WTC11 (cell line): ENCODE data around the gene KLF11. TPM values are rescaled to one million over a fixed set of nuclear protein-coding genes. Genes with fewer than 3 reads are reported as not detected.
A peak's percentile ranks its signal among the peaks of the same experiment; 100 is the strongest.

ENCODE experiments used
- ATAC-seq: fragments of 200-7000 bp; cut with Tn5 transposase; 2 replicates; pipeline ENCODE4 v1.10.0; 2021; ENCODE audit warnings: mild to moderate bottlenecking, moderate library complexity
- CTCF ChIA-PET: fragments of 300-600 bp; sonication (Branson Sonifier 250); formaldehyde crosslinking; loops from one replicate; lab custom pipeline; 2021; ENCODE audit warnings: antibody characterized with exemption; lab: Charles Lee
- POLR2A ChIA-PET: fragments of 350-600 bp; sonication (Branson Sonifier 250); formaldehyde crosslinking; loops from one replicate; lab custom pipeline; 2021; ENCODE audit warnings: antibody characterized with exemption; lab: Charles Lee
- DNase-seq: peaks from one replicate; pipeline ENCODE4 v3.0.0; 2021; ENCODE audit warnings: low spot score
- H3K27ac Mint-ChIP-seq: 2 replicates; pipeline ENCODE4 v1.8.0; 2021; ENCODE audit warnings: mixed read lengths
- H3K27me3 Mint-ChIP-seq: 2 replicates; pipeline ENCODE4 v1.8.0; 2021; ENCODE audit warnings: low read depth, mild to moderate bottlenecking, moderate library complexity, mixed read lengths
- H3K36me3 Mint-ChIP-seq: 2 replicates; pipeline ENCODE4 v1.8.0; 2021; ENCODE audit warnings: mixed read lengths
- H3K4me1 Mint-ChIP-seq: 2 replicates; pipeline ENCODE4 v1.8.0; 2022; ENCODE audit warnings: mixed read lengths
- H3K4me3 Mint-ChIP-seq: 2 replicates; pipeline ENCODE4 v1.8.0; 2021; ENCODE audit warnings: mild to moderate bottlenecking, moderate library complexity, mixed read lengths
- H3K9me3 Mint-ChIP-seq: 2 replicates; pipeline ENCODE4 v1.8.0; 2021; ENCODE audit warnings: mixed read lengths
- ELF4 ChIP-seq: sonication (generic); formaldehyde crosslinking; IDR thresholded peaks from 2 replicates; pipeline ENCODE4 v1.8.1; 2022; ENCODE audit warnings: low read depth, mild to moderate bottlenecking, moderate library complexity, missing genetic modification reagents
- FOXJ3 ChIP-seq: sonication (generic); formaldehyde crosslinking; IDR thresholded peaks from 2 replicates; pipeline ENCODE4 v1.9.0; 2021; ENCODE audit warnings: missing genetic modification reagents, mild to moderate bottlenecking, borderline replicate concordance
- FOXP1 ChIP-seq: sonication (generic); formaldehyde crosslinking; IDR thresholded peaks from 2 replicates; pipeline ENCODE4 v1.8.0; 2022; ENCODE audit warnings: missing genetic modification reagents, mild to moderate bottlenecking, moderate library complexity, borderline replicate concordance
- GABPB1 ChIP-seq: sonication (generic); formaldehyde crosslinking; IDR thresholded peaks from 2 replicates; pipeline ENCODE4 v1.8.1; 2023; ENCODE audit warnings: mild to moderate bottlenecking, missing genetic modification reagents
- GTF2I ChIP-seq: fragments of 250-450 bp; sonication (Bioruptor Pico); conservative IDR thresholded peaks from 2 replicates; pipeline ENCODE4 v1.4.0; 2021; ENCODE audit warnings: mild to moderate bottlenecking
- HMGA2 ChIP-seq: fragments of 250-450 bp; sonication (Bioruptor Pico); IDR thresholded peaks from 2 replicates; pipeline ENCODE4 v1.4.0; 2021; ENCODE audit warnings: mild to moderate bottlenecking, moderate library complexity
- IRF2 ChIP-seq: sonication (generic); formaldehyde crosslinking; IDR thresholded peaks from 2 replicates; pipeline ENCODE4 v1.8.0; 2022; ENCODE audit warnings: low read depth, missing genetic modification reagents, borderline replicate concordance
- JAZF1 ChIP-seq: fragments of 250-450 bp; sonication (Bioruptor Pico); IDR thresholded peaks from 2 replicates; pipeline ENCODE4 v1.9.0; 2021; ENCODE audit warnings: moderate library complexity, mild to moderate bottlenecking, inconsistent platforms
- JUN ChIP-seq: sonication (generic); formaldehyde crosslinking; IDR thresholded peaks from 2 replicates; pipeline ENCODE4 v1.8.0; 2023; ENCODE audit warnings: mild to moderate bottlenecking, missing genetic modification reagents
- MYBL2 ChIP-seq: sonication (generic); formaldehyde crosslinking; IDR thresholded peaks from 2 replicates; pipeline ENCODE4 v1.8.1; 2023; ENCODE audit warnings: mild to moderate bottlenecking, moderate library complexity, missing genetic modification reagents
- NR1H2 ChIP-seq: sonication (generic); formaldehyde crosslinking; IDR thresholded peaks from 2 replicates; pipeline ENCODE4 v1.9.0; 2021; ENCODE audit warnings: mild to moderate bottlenecking, moderate library complexity, missing genetic modification reagents
- TP53 ChIP-seq: sonication (generic); formaldehyde crosslinking; IDR thresholded peaks from 2 replicates; pipeline ENCODE4 v1.8.1; 2023; ENCODE audit warnings: mild to moderate bottlenecking, missing genetic modification reagents
- ZNF138 ChIP-seq: sonication (generic); formaldehyde crosslinking; conservative IDR thresholded peaks from 2 replicates; pipeline ENCODE4 v1.8.1; 2022; ENCODE audit warnings: mild to moderate bottlenecking, moderate library complexity, missing genetic modification reagents
- ZNF671 ChIP-seq: fragments of 250-450 bp; sonication (Bioruptor Pico); IDR thresholded peaks from 2 replicates; pipeline ENCODE4 v1.8.0; 2021; ENCODE audit warnings: mild to moderate bottlenecking
- total RNA-seq: library from RNA; stranded (reverse); gene quantifications from 3 replicates; pipeline ENCODE4 v1.2.3, GENCODE V29; 2021
- TF ChIP-seq, protein P1 (sequence below): sonication (generic); formaldehyde crosslinking; IDR thresholded peaks from 2 replicates; pipeline ENCODE4 v1.8.0; 2022; ENCODE audit warnings: missing genetic modification reagents
- TF ChIP-seq, protein P2 (sequence below): sonication (generic); formaldehyde crosslinking; IDR thresholded peaks from 2 replicates; pipeline ENCODE4 v1.8.0; 2023; ENCODE audit warnings: missing genetic modification reagents, mild to moderate bottlenecking, borderline replicate concordance
- TF ChIP-seq, protein P3 (sequence below): sonication (generic); formaldehyde crosslinking; IDR thresholded peaks from 2 replicates; pipeline ENCODE4 v1.8.1; 2023; ENCODE audit warnings: mild to moderate bottlenecking, missing genetic modification reagents, moderate library complexity
- TF ChIP-seq, protein P4 (sequence below): sonication (generic); formaldehyde crosslinking; IDR thresholded peaks from 2 replicates; pipeline ENCODE4 v1.8.1; 2023; ENCODE audit warnings: mild to moderate bottlenecking, moderate library complexity, missing genetic modification reagents
- TF ChIP-seq, protein P5 (sequence below): fragments of 250-450 bp; sonication (Bioruptor Pico); IDR thresholded peaks from 2 replicates; pipeline ENCODE4 v1.9.0; 2021; ENCODE audit warnings: moderate library complexity, mild to moderate bottlenecking, inconsistent platforms, borderline replicate concordance
- TF ChIP-seq, protein P6 (sequence below): fragments of 250-450 bp; sonication (Bioruptor Pico); IDR thresholded peaks from 2 replicates; pipeline ENCODE4 v1.9.0; 2021; ENCODE audit warnings: mild to moderate bottlenecking

The KLF11 gene
- total RNA-seq, 1 experiment from 2014 or later = 8.8 TPM

DNA sequence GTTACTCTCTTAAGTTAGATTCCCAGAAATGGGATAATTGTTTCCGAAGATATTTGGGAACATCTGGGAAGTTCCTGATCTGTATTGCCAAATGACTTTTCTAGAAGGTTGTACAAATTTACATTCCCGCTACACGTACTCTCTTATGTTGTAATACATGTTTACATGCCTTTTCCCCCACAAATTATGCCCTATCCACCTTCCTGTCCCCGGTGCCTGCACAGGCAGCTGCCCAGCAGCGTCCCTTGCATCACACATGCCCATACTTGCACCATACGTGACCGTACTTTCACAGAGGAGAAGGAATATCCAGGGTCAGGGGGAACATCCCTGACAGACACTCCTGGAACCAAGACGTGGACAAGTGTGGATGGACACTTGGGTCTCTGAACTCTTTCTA is 24.2 kb upstream of the KLF11 start:
- Mint-ChIP-seq H3K27ac (no peak overlapping the region; the same call in 1 of the 2 replicates), H3K36me3 (no peaks in the 10 kb centered on the region), H3K27me3 (no peaks in the 10 kb centered on the region; the same call in 1 of the 2 replicates), H3K4me1 (no peaks in the 10 kb centered on the region), H3K9me3 (no peaks in the 10 kb centered on the region), H3K4me3 (no peak overlapping the region)
- no peak for ATAC-seq
- no peak for DNase-seq
- POLR2A ChIA-PET = no interaction called here
- CTCF ChIA-PET = interaction anchor here (1.2 to 1.7 kb wide), 3 partner anchors 35 to 219 kb away, joined by 5 to 13 read pairs (median 8); no protein-coding TSS in a partner anchor
- TF ChIP-seq GABPB1 (CRISPR knock-in tag) = peak; percentile 99
- no peak for TF ChIP-seq NR1H2
- TF ChIP-seq MYBL2 (CRISPR knock-in tag) = no peak
- no peak for TF ChIP-seq ELF4
- TF ChIP-seq, protein P1, sequence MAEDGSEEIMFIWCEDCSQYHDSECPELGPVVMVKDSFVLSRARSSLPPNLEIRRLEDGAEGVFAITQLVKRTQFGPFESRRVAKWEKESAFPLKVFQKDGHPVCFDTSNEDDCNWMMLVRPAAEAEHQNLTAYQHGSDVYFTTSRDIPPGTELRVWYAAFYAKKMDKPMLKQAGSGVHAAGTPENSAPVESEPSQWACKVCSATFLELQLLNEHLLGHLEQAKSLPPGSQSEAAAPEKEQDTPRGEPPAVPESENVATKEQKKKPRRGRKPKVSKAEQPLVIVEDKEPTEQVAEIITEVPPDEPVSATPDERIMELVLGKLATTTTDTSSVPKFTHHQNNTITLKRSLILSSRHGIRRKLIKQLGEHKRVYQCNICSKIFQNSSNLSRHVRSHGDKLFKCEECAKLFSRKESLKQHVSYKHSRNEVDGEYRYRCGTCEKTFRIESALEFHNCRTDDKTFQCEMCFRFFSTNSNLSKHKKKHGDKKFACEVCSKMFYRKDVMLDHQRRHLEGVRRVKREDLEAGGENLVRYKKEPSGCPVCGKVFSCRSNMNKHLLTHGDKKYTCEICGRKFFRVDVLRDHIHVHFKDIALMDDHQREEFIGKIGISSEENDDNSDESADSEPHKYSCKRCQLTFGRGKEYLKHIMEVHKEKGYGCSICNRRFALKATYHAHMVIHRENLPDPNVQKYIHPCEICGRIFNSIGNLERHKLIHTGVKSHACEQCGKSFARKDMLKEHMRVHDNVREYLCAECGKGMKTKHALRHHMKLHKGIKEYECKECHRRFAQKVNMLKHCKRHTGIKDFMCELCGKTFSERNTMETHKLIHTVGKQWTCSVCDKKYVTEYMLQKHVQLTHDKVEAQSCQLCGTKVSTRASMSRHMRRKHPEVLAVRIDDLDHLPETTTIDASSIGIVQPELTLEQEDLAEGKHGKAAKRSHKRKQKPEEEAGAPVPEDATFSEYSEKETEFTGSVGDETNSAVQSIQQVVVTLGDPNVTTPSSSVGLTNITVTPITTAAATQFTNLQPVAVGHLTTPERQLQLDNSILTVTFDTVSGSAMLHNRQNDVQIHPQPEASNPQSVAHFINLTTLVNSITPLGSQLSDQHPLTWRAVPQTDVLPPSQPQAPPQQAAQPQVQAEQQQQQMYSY (CRISPR knock-in tag) = no peak
- TF ChIP-seq, protein P2, sequence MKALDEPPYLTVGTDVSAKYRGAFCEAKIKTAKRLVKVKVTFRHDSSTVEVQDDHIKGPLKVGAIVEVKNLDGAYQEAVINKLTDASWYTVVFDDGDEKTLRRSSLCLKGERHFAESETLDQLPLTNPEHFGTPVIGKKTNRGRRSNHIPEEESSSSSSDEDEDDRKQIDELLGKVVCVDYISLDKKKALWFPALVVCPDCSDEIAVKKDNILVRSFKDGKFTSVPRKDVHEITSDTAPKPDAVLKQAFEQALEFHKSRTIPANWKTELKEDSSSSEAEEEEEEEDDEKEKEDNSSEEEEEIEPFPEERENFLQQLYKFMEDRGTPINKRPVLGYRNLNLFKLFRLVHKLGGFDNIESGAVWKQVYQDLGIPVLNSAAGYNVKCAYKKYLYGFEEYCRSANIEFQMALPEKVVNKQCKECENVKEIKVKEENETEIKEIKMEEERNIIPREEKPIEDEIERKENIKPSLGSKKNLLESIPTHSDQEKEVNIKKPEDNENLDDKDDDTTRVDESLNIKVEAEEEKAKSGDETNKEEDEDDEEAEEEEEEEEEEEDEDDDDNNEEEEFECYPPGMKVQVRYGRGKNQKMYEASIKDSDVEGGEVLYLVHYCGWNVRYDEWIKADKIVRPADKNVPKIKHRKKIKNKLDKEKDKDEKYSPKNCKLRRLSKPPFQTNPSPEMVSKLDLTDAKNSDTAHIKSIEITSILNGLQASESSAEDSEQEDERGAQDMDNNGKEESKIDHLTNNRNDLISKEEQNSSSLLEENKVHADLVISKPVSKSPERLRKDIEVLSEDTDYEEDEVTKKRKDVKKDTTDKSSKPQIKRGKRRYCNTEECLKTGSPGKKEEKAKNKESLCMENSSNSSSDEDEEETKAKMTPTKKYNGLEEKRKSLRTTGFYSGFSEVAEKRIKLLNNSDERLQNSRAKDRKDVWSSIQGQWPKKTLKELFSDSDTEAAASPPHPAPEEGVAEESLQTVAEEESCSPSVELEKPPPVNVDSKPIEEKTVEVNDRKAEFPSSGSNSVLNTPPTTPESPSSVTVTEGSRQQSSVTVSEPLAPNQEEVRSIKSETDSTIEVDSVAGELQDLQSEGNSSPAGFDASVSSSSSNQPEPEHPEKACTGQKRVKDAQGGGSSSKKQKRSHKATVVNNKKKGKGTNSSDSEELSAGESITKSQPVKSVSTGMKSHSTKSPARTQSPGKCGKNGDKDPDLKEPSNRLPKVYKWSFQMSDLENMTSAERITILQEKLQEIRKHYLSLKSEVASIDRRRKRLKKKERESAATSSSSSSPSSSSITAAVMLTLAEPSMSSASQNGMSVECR (CRISPR knock-in tag) = no peak
- TF ChIP-seq IRF2 (CRISPR knock-in tag) = no peak
- TF ChIP-seq GTF2I = no peak
- no peak for TF ChIP-seq TP53 (CRISPR knock-in tag)
- TF ChIP-seq, all 79 proteins: peak for 1

DNA sequence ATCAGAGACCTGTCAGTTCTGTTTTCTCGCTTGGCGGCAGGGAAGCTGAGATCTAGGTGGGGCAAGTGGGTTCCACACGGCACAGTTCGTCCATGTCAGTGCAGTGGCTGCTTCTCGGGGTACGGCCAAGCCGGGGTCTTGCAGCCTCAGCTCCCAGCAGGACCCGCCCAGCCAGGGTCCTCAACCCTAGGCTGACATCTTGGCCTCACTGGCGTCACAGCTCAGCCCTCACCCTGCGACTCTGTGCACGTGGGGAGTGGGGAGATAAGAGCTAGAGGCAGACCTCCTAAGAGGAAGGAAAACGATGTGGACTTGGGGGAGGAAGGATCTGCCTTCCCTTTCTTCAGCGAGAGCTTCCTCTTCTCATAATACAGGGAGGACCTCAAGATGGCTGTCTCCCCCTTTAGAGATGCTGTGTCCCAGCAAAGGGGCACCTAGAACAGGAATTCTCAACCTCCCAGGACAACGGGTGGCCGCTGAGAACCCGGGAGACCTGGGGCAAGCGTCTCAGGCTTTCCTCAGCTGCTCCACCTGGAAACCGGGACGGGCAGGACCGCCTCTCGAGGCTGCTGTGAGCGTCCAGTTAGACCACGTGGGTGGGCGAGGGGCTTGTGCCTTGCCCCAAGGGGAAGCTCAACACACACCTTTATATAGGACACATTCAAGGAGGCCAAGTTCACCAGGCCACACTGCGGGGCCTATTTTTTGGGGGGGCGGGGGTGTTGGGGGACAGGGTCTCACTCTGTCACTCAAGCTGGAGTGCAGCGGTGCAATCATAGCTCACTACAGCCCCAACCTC is 23.5 kb upstream of the KLF11 start:
- no peaks in the 10 kb centered on the region for H3K4me1 Mint-ChIP-seq
- peak; percentile 45 for DNase-seq
- ATAC-seq = peak; percentile 72
- CTCF ChIA-PET = interaction anchor here (0.6 to 1.7 kb wide), 8 partner anchors 9 to 242 kb away, joined by 3 to 13 read pairs (median 4); no protein-coding TSS in a partner anchor
- H3K36me3 Mint-ChIP-seq = no peaks in the 10 kb centered on the region
- H3K27me3 Mint-ChIP-seq = no peaks in the 10 kb centered on the region; the same call in 1 of the 2 replicates
- no peak overlapping the region for H3K4me3 Mint-ChIP-seq
- POLR2A ChIA-PET = interaction anchor here (0.6 kb wide), 1 partner anchor 35 kb away, joined by 3 read pairs; no protein-coding TSS in a partner anchor
- no peak for TF ChIP-seq ZNF138 (CRISPR knock-in tag)
- TF ChIP-seq JAZF1 (CRISPR knock-in tag) = no peak
- TF ChIP-seq FOXJ3 (CRISPR knock-in tag) = no peak
- TF ChIP-seq, protein P3, sequence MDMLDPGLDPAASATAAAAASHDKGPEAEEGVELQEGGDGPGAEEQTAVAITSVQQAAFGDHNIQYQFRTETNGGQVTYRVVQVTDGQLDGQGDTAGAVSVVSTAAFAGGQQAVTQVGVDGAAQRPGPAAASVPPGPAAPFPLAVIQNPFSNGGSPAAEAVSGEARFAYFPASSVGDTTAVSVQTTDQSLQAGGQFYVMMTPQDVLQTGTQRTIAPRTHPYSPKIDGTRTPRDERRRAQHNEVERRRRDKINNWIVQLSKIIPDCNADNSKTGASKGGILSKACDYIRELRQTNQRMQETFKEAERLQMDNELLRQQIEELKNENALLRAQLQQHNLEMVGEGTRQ (CRISPR knock-in tag) = peak; percentile 54
- TF ChIP-seq IRF2 (CRISPR knock-in tag) = no peak
- TF ChIP-seq, protein P4, sequence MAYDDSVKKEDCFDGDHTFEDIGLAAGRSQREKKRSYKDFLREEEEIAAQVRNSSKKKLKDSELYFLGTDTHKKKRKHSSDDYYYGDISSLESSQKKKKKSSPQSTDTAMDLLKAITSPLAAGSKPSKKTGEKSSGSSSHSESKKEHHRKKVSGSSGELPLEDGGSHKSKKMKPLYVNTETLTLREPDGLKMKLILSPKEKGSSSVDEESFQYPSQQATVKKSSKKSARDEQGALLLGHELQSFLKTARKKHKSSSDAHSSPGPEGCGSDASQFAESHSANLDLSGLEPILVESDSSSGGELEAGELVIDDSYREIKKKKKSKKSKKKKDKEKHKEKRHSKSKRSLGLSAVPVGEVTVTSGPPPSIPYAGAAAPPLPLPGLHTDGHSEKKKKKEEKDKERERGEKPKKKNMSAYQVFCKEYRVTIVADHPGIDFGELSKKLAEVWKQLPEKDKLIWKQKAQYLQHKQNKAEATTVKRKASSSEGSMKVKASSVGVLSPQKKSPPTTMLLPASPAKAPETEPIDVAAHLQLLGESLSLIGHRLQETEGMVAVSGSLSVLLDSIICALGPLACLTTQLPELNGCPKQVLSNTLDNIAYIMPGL (CRISPR knock-in tag) = no peak
- TF ChIP-seq, protein P5, sequence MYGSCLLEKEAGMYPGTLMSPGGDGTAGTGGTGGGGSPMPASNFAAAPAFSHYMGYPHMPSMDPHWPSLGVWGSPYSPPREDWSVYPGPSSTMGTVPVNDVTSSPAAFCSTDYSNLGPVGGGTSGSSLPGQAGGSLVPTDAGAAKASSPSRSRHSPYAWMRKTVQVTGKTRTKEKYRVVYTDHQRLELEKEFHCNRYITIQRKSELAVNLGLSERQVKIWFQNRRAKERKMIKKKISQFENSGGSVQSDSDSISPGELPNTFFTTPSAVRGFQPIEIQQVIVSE (CRISPR knock-in tag) = no peak
- no peak for TF ChIP-seq HMGA2 (CRISPR knock-in tag)
- TF ChIP-seq FOXP1 (CRISPR knock-in tag) = 0 out of 2 replicates have a peak, but pooled peaks have one; percentile 28
- TF ChIP-seq, protein P6, sequence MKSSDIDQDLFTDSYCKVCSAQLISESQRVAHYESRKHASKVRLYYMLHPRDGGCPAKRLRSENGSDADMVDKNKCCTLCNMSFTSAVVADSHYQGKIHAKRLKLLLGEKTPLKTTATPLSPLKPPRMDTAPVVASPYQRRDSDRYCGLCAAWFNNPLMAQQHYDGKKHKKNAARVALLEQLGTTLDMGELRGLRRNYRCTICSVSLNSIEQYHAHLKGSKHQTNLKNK (CRISPR knock-in tag) = no peak
- TF ChIP-seq ZNF671 = no peak
- no peak for TF ChIP-seq JUN (CRISPR knock-in tag)
- no peak for TF ChIP-seq GABPB1 (CRISPR knock-in tag)
- TF ChIP-seq, all 79 proteins: peak for 2
- H3K9me3 Mint-ChIP-seq = no peaks in the 10 kb centered on the region
- H3K27ac Mint-ChIP-seq = no peak overlapping the region
